NCI-H2107 treated with DMSO at 0.1 percent for 48 hours (cell line): Measurements from ENCODE around the gene SNCAIP.
"Not testable (repeated sequence)": the region's sequence is repeated elsewhere in the genome, so short reads cannot be mapped to it uniquely, and the experiment has no call there.

Experiments used
- DNase-seq: peaks from one replicate; lab custom pipeline; 2025; ENCODE audit not compliant: unreplicated experiment; lab: John Stamatoyannopoulos, UW

SNCAIP gene

GRCh38 chr5:122354293-122354692 lies 42.3 kb downstream of the SNCAIP start:
- DNase-seq: peak; percentile 43

- DNase-seq: no peak
These were observed 43.3 kb downstream of the SNCAIP start for GRCh38 chr5:122355324-122355723.

- no peak for DNase-seq
These were observed 44.8 kb downstream of the SNCAIP start for GRCh38 chr5:122356855-122357254.

GRCh38 chr5:122358372-122358979 lies 46.4 kb downstream of the SNCAIP start:
- DNase-seq: no peak

GRCh38 chr5:122362361-122362760 lies 50.3 kb downstream of the SNCAIP start:
- no peak for DNase-seq

- no peak for DNase-seq
These were observed 51.6 kb downstream of the SNCAIP start for GRCh38 chr5:122363623-122364022.

- DNase-seq: no peak
These were observed 54.5 kb downstream of the SNCAIP start for GRCh38 chr5:122366501-122366900.

GRCh38 chr5:122367456-122367855 lies 55.4 kb downstream of the SNCAIP start:
- no peak for DNase-seq

GRCh38 chr5:122368510-122369251 lies 56.6 kb downstream of the SNCAIP start:
- DNase-seq: no peak

- no peak for DNase-seq
These were observed 57.3 kb downstream of the SNCAIP start for GRCh38 chr5:122369253-122369815.

- DNase-seq: no peak
These were observed 59.6 kb downstream of the SNCAIP start for GRCh38 chr5:122371511-122372151.

GRCh38 chr5:122374110-122374509 lies 62.1 kb downstream of the SNCAIP start:
- DNase-seq: no peak

- DNase-seq: no peak
These were observed 63.8 kb downstream of the SNCAIP start for GRCh38 chr5:122375801-122376200.

GRCh38 chr5:122376250-122376649 lies 64.2 kb downstream of the SNCAIP start:
- no peak for DNase-seq

GRCh38 chr5:122377026-122377425 lies 65.0 kb downstream of the SNCAIP start:
- DNase-seq: no peak

GRCh38 chr5:122382938-122383337 lies 70.9 kb downstream of the SNCAIP start:
- not testable (repeated sequence) for DNase-seq

GRCh38 chr5:122384739-122385235 lies 72.8 kb downstream of the SNCAIP start:
- no peak for DNase-seq

GRCh38 chr5:122385286-122385685 lies 73.2 kb downstream of the SNCAIP start:
- DNase-seq: no peak

- no peak for DNase-seq
These were observed 73.8 kb downstream of the SNCAIP start for GRCh38 chr5:122385808-122386207.

- no peak for DNase-seq
These were observed 78.1 kb downstream of the SNCAIP start for GRCh38 chr5:122390154-122390553.

- no peak for DNase-seq
These were observed 78.7 kb downstream of the SNCAIP start for GRCh38 chr5:122390694-122391093.

GRCh38 chr5:122391621-122392020 lies 79.6 kb downstream of the SNCAIP start:
- DNase-seq: no peak
